Measurements from ENCODE around the gene TMSB15A. TPM values are rescaled to one million over a fixed set of nuclear protein-coding genes. Genes with fewer than 3 reads are reported as not detected.
"Not testable (repeated sequence)": the region's sequence is repeated elsewhere in the genome, so short reads cannot be mapped to it uniquely, and the experiment has no call there.

TMSB15A gene
- total RNA-seq, 1 experiment from 2014 or later = not detected

GRCh38 chrX:102514536-102514935 lies 2.0 kb downstream of the TMSB15A start:
- H3K27me3 Mint-ChIP-seq (ENCODE audit: insufficient read depth, unreplicated experiment) = peaks cover 44% of the 10 kb centered on the region
- no peak overlapping the region for H3K4me3 Mint-ChIP-seq (ENCODE audit: unreplicated experiment)
- ChIA-PET POLR2A (no interaction called here), CTCF (interaction anchor here (0.7 kb wide), 2 partner anchors 9 to 154 kb away, joined by 3 read pairs; no protein-coding TSS in a partner anchor)
- TF ChIP-seq CTCF (IDR thresholded peaks at IDR 0.05; ENCODE audit: unreplicated experiment) = no peak
- no peak for DNase-seq (ENCODE audit: unreplicated experiment)
- no peaks in the 10 kb centered on the region for H3K9me3 Mint-ChIP-seq (ENCODE audit: unreplicated experiment)
- H3K36me3 Mint-ChIP-seq (ENCODE audit: insufficient read depth, unreplicated experiment) = no peaks in the 10 kb centered on the region
- H3K4me1 Mint-ChIP-seq (ENCODE audit: insufficient read depth, unreplicated experiment) = no peaks in the 10 kb centered on the region
- intact Hi-C loops (cut with micrococcal nuclease) = no loop called here
- no TSS peak for BruUV-seq (replicated peaks)
- no peak overlapping the region for H3K27ac Mint-ChIP-seq (ENCODE audit: low read depth, unreplicated experiment)

GRCh38 chrX:102498732-102499131 lies 17.8 kb downstream of the TMSB15A start:
- H3K27ac Mint-ChIP-seq (ENCODE audit: low read depth, unreplicated experiment) = no peak overlapping the region
- DNase-seq (ENCODE audit: unreplicated experiment) = no peak
- intact Hi-C loops (cut with micrococcal nuclease) = no loop called here
- CTCF ChIA-PET = interaction anchor here (0.6 kb wide), 1 partner anchor 160 kb away, joined by 3 read pairs; no protein-coding TSS in a partner anchor
- peaks cover 32% of the 10 kb centered on the region for H3K27me3 Mint-ChIP-seq (ENCODE audit: insufficient read depth, unreplicated experiment)
- no peaks in the 10 kb centered on the region for H3K9me3 Mint-ChIP-seq (ENCODE audit: unreplicated experiment)
- BruUV-seq (replicated peaks) = no TSS peak
- no peaks in the 10 kb centered on the region for H3K36me3 Mint-ChIP-seq (ENCODE audit: insufficient read depth, unreplicated experiment)
- TF ChIP-seq CTCF (IDR thresholded peaks at IDR 0.05; ENCODE audit: unreplicated experiment) = no peak
- POLR2A ChIA-PET = no interaction called here
- no peaks in the 10 kb centered on the region for H3K4me1 Mint-ChIP-seq (ENCODE audit: insufficient read depth, unreplicated experiment)
- H3K4me3 Mint-ChIP-seq (ENCODE audit: unreplicated experiment) = no peak overlapping the region

GRCh38 chrX:102491766-102492165 lies 24.8 kb downstream of the TMSB15A start:
- CTCF ChIA-PET = no interaction called here
- H3K9me3 Mint-ChIP-seq (ENCODE audit: unreplicated experiment) = no peaks in the 10 kb centered on the region
- intact Hi-C loops (cut with micrococcal nuclease) = no loop called here
- H3K27me3 Mint-ChIP-seq (ENCODE audit: insufficient read depth, unreplicated experiment) = peaks cover 46% of the 10 kb centered on the region
- H3K27ac Mint-ChIP-seq (ENCODE audit: low read depth, unreplicated experiment) = no peak overlapping the region
- H3K36me3 Mint-ChIP-seq (ENCODE audit: insufficient read depth, unreplicated experiment) = no peaks in the 10 kb centered on the region
- H3K4me1 Mint-ChIP-seq (ENCODE audit: insufficient read depth, unreplicated experiment) = no peaks in the 10 kb centered on the region
- BruUV-seq (replicated peaks) = no TSS peak
- H3K4me3 Mint-ChIP-seq (ENCODE audit: unreplicated experiment) = no peak overlapping the region
- no peak for DNase-seq (ENCODE audit: unreplicated experiment)
- POLR2A ChIA-PET = no interaction called here
- no peak for TF ChIP-seq CTCF (IDR thresholded peaks at IDR 0.05; ENCODE audit: unreplicated experiment)

GRCh38 chrX:102478765-102479164 lies 37.8 kb downstream of the TMSB15A start:
- intact Hi-C loops (cut with micrococcal nuclease); H3K4me3 Mint-ChIP-seq (ENCODE audit: unreplicated experiment); DNase-seq (ENCODE audit: unreplicated experiment); H3K4me1 Mint-ChIP-seq (ENCODE audit: insufficient read depth, unreplicated experiment); BruUV-seq (replicated peaks); H3K9me3 Mint-ChIP-seq (ENCODE audit: unreplicated experiment); H3K27ac Mint-ChIP-seq (ENCODE audit: low read depth, unreplicated experiment); POLR2A ChIA-PET; H3K36me3 Mint-ChIP-seq (ENCODE audit: insufficient read depth, unreplicated experiment); CTCF ChIA-PET; H3K27me3 Mint-ChIP-seq (ENCODE audit: insufficient read depth, unreplicated experiment): not testable (repeated sequence)

GRCh38 chrX:102471762-102472220 lies 44.7 kb downstream of the TMSB15A start, which contains the start of gene TCP11X2:
TSS of gene TCP11X2 (minus strand) at chrX:102471812.
- H3K27me3 Mint-ChIP-seq (ENCODE audit: insufficient read depth, unreplicated experiment); BruUV-seq (replicated peaks); H3K4me1 Mint-ChIP-seq (ENCODE audit: insufficient read depth, unreplicated experiment); H3K4me3 Mint-ChIP-seq (ENCODE audit: unreplicated experiment); intact Hi-C loops (cut with micrococcal nuclease); H3K36me3 Mint-ChIP-seq (ENCODE audit: insufficient read depth, unreplicated experiment); H3K27ac Mint-ChIP-seq (ENCODE audit: low read depth, unreplicated experiment); POLR2A ChIA-PET; CTCF ChIA-PET; H3K9me3 Mint-ChIP-seq (ENCODE audit: unreplicated experiment); DNase-seq (ENCODE audit: unreplicated experiment): not testable (repeated sequence)

- H3K9me3 Mint-ChIP-seq (ENCODE audit: unreplicated experiment); POLR2A ChIA-PET; CTCF ChIA-PET; intact Hi-C loops (cut with micrococcal nuclease); DNase-seq (ENCODE audit: unreplicated experiment); H3K4me3 Mint-ChIP-seq (ENCODE audit: unreplicated experiment); BruUV-seq (replicated peaks); H3K27me3 Mint-ChIP-seq (ENCODE audit: insufficient read depth, unreplicated experiment); H3K4me1 Mint-ChIP-seq (ENCODE audit: insufficient read depth, unreplicated experiment); H3K27ac Mint-ChIP-seq (ENCODE audit: low read depth, unreplicated experiment); H3K36me3 Mint-ChIP-seq (ENCODE audit: insufficient read depth, unreplicated experiment): not testable (repeated sequence)
Observed at GRCh38 chrX:102470215-102470614, 46.3 kb downstream of the TMSB15A start.
